ENCODE data around the gene ZBTB44. TPM values are rescaled to one million over a fixed set of nuclear protein-coding genes. Genes with fewer than 3 reads are reported as not detected.

Gene ZBTB44
- polyA plus RNA-seq, 3 donors = 51.2 to 64.0 (median 63.3) TPM

GRCh38 chr11:130190371-130190881, 124.3 kb downstream of the ZBTB44 start:
- DNase-seq (ENCODE audit: extremely low read depth in 1 of 11, low read depth in 9 of 11, low spot score in 4 of 11) = no peak

GRCh38 chr11:130189492-130190210, 125.1 kb downstream of the ZBTB44 start:
- DNase-seq (ENCODE audit: extremely low read depth in 1 of 11, low read depth in 9 of 11, low spot score in 4 of 11) = no peak

DNA sequence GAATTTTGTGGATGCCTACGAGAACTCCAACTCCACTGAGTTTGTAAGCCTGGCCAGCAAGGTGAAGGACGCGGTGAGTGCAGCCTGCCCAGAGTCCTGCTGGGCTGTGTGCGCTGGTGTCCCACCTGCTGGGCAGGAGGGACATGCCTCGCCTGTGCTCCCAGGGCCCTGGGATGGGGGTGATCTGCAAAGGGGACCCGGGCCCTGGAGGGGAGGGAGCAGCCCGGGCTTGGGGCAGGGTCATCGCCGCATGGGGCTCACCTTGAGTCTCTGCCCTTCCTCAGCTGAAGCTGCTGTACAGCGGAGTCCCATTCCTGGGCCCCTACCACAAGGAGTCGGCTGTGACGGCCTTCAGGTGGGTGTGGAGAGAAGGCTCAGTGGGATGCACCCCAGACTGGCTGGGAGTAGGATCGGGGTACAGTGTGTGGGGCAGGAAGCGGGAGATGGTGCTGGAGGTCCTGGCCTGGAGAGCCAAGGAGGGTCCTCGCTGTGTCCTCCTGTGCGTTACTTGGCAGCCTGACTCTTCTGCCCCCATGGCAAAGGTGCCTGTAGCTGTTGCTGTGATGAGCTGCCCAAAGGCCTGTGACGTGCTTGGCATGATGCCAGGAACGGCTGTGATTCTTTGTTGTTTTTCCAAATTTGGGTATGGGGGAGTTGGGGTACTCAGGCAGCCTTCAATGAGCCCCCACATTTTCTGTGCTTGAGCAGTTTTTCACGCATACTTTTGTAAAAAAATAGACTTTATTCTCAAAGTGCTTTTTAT, 126.0 kb downstream of the ZBTB44 start:
- DNase-seq (ENCODE audit: extremely low read depth in 1 of 11, low read depth in 9 of 11, low spot score in 4 of 11) = no peak

- no peak for DNase-seq (ENCODE audit: extremely low read depth in 1 of 11, low read depth in 9 of 11, low spot score in 4 of 11)
Observed at GRCh38 chr11:130188047-130188446, 126.7 kb downstream of the ZBTB44 start.

- no peak for DNase-seq (ENCODE audit: extremely low read depth in 1 of 11, low read depth in 9 of 11, low spot score in 4 of 11)
Observed at GRCh38 chr11:130187096-130187495, 127.6 kb downstream of the ZBTB44 start.

DNA sequence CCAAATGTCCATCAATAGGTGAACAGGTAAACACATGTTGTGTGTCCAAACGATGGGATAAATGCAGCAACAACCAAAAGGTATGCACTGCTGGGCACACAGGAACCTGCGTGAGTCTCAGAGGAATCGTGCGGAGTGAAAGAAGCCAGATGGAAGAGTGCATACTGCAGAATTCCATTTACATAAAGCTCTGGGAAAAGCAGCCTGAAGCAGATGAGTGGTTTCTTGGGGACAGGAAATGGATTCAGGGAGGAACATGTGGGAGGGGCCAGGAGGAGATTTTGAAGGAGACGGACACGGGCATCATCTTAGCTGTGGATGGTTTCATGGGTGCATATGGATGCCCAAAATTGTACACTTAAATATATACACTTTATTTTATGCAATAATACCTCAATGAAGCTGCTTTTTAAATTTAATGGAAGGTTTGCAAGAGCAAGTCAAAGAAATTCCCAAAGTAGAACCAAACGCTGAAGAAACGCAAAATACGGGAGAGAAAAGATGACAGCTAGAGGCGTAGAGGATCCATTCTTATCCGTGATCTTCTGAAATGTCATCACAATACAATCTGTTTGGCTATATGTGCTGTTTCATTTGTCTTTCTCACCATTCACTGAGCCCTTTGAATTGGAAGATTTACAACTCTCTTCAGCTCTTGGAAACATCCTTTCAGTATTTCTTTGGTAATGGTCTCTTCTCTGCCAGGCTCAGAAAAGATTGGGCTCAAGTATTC, 130.7 kb downstream of the ZBTB44 start:
- DNase-seq (ENCODE audit: extremely low read depth in 1 of 11, low read depth in 9 of 11, low spot score in 4 of 11) = no peak

DNA sequence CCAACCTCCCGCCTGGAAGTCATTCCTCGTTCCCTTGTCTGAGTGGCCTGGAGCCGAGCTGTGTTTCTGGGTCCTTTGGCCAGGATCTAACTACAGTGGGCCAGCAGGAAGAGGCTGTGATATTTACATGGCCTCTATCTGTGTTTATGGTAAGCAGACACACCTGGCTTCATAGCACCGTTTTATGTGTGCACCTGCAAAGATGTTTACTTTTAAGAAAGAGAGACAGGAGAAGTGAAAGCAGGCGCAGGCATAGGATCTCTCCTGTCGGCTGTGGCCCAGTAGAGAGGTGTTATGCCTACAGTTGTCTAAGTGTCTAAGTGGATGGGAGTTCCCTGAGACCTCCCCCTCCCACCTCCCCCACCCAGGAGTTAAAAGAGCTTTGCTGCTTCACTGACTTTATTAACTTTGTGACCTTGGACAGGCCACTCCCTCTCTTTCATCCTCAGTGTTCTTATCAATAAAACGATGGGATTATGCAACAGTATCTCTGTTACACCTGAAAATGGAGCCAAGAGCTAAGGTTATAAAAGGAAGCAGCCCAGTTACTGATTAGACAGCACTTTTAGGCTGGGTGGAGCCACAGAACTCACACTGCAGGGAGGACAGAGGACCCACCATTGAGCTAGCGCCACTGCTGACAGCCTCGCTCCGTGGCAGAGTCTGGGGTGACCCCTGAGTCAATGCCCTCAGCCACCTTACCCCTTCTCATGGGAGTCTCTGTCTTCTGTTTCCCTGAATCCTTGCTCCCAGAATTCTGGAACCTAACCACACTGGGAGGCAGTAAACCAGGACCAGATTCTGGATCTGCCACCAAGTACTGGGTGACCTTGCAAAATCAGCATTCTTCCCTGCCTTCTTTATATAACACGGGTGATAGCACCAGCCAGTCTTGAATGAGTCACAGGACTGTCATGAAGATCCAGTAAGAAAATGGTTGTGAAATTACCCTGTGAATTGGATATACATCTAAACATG, 133.1 kb downstream of the ZBTB44 start:
- DNase-seq (ENCODE audit: extremely low read depth in 1 of 11, low read depth in 9 of 11, low spot score in 4 of 11) = peak in 6 of 11 donors; percentile 43 to 65 (median 50)

GRCh38 chr11:130180896-130181294, 133.8 kb downstream of the ZBTB44 start:
- DNase-seq (ENCODE audit: extremely low read depth in 1 of 11, low read depth in 9 of 11, low spot score in 4 of 11) = no peak

GRCh38 chr11:130180491-130180890, 134.2 kb downstream of the ZBTB44 start:
- no peak for DNase-seq (ENCODE audit: extremely low read depth in 1 of 11, low read depth in 9 of 11, low spot score in 4 of 11)

GRCh38 chr11:130179396-130180306, 135.1 kb downstream of the ZBTB44 start:
- peak in 5 of 11 donors; percentile 51 to 68 (median 61) for DNase-seq (ENCODE audit: extremely low read depth in 1 of 11, low read depth in 9 of 11, low spot score in 4 of 11)

DNA sequence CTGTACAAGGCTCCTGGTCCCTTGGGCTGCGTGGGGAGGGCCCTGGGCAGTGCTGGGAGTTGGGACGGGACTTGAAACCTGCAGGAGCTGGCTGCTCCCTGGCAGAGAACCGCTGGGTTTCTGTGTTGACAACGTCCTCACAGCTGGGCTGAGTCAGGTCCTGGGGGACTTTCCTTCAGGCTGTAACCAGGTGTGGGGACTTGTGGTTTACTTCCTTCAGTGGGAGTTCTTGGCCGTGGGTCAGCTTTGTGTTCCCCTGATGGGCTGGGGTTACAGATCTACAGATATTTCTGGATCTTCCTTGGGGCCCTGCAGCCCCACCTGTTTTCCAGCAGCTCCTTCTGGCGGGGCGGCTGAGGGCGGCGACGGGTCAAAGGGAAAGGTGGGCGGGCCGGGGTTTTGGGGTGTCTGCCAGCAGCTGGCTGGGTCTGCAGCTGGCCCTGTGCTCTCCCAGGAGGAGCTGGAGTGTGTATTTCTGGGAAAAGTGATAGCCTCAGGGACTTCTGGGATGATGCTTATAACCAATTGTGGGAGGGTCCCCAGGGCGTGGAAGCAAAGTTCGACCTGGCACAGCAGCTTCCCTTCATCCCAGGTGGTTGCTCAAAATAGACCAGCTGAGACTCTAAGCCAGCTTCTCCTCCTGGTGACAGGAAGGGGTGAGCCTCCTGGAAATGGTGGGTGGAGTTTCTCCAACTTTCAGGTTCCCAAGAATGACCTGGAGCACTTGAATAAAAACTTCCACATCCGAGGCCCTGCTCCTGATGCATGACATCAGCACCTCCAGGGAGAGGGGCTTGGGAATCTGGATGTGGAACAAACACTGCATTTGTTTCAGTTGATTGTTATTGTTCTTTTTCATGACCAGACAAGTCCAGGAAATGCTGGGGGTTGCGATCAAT, 136.0 kb downstream of the ZBTB44 start:
- DNase-seq (ENCODE audit: extremely low read depth in 1 of 11, low read depth in 9 of 11, low spot score in 4 of 11) = no peak

DNA sequence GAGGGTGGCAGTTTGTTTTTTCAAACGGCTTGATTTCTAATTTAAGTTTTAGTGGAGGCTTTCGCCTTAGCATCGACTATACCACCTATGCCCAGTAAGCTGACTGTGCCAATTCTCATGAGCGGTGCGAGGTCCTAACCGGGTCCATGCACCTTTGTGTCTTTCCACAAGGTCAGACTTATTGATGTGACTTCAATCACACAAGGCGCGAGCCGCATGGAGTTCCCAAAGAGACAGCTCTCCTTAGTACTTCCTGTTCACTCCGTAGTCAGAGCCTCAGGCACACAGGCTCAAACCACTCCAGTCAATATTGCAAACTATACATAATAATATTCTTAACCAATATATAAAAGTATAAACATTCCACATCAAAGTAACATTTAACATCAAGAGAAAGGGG, 136.9 kb downstream of the ZBTB44 start:
- DNase-seq (ENCODE audit: extremely low read depth in 1 of 11, low read depth in 9 of 11, low spot score in 4 of 11) = no peak

Other genes with a start within 250 kb of the ZBTB44 start
- gene APLP2, start 245.0 kb downstream of the ZBTB44 start, polyA plus RNA-seq (ENCODE audit: insufficient read length in 3 of 3) = 100 to 1,000 TPM; 443 to 484 (median 448) TPM
- 10 to 100 TPM; 22.9 to 43.1 (median 29.6) TPM for gene ST14, start 155.1 kb downstream of the ZBTB44 start, polyA plus RNA-seq (ENCODE audit: insufficient read length in 3 of 3)
- 1 to 10 TPM; 2.7 to 2.8 (median 2.7) TPM for gene ADAMTS8, start 113.7 kb upstream of the ZBTB44 start, polyA plus RNA-seq (ENCODE audit: insufficient read length in 3 of 3)
- 10 to 100 TPM; 54.9 to 66.0 (median 65.2) TPM for gene ADAMTS15, start 133.7 kb upstream of the ZBTB44 start, polyA plus RNA-seq (ENCODE audit: insufficient read length in 3 of 3)

All from renal cortex interstitium (tissue), 11 donors.